ENCODE results near the gene HDAC4.

Gene HDAC4

DNA sequence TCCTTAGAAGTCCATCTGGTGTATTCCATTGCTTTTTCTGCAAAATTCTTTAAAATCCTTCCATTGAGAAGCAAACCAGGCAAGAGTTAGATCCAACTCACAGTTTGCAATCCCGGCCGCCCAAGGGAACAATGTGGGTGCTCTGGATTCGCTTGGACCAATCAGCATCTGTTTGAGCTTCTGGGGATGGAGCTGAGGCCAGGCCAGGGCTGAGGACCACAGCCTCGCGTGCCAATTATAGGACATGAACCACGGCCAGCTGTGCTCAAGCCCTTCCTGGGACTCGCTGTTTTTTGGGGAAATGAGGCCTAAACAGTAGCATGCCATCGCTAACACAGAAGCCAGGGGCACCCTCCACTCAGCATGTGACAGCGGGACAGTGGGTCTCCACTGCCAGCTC, 270.8 kb downstream of the HDAC4 start:
- DNase-seq, result no peak

DNA sequence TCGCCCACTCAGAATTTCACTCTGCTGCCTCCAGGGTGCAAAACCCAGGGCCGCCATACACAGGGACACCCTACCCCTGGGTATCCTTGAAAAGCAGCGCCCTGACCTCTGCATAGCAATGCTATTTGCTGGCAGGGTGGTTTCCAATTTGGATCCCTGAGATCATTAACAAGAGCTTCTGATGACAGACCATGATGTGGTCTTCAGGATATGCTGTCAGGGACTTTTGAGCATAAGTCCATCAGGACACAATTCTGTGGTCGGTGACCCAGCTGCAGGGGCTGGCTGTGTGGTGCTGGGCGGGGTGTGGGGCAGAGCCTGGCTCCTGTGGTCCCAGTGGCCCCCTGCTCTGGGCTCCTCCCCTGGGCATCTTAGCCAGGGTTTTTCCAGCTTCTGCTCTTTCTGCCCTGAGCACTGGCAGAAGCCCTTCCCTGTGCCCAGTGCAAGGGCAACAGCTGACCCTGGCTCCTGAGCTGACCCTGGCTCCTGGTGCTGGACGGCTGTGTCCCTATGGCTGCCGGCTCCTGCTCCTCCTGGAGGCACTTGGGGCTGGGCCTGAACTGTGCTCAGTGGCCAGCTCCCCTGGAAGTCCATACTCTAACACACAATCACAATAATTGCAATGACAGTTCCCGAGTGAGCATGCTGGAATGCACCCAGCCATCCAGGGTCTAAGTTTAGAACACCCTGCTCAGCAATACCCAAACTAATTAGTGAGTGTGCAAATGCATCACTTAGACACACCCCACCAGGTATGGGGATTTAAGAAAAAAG, 271.5 kb downstream of the HDAC4 start:
- DNase-seq, result no peak

DNA sequence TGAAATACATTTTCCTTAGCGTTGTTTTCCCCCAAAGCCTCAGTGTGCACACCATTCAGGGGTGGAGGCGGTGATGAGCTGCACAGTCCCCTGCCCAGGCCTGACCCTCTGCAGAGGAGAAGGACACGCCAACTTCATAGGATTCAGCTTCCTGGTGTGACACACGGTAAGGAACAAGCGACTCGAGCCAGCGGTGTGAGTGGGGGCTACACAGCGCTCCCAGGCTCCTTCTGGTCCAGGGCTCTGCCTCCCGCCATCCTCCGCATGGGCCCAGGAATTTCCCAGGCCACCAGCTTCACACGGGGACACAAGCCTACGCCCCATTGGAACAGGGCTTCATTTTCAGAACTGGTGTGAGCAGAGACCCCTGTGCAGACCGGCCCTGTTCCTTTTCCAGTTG, 272.1 kb downstream of the HDAC4 start:
- no peak for DNase-seq

DNA sequence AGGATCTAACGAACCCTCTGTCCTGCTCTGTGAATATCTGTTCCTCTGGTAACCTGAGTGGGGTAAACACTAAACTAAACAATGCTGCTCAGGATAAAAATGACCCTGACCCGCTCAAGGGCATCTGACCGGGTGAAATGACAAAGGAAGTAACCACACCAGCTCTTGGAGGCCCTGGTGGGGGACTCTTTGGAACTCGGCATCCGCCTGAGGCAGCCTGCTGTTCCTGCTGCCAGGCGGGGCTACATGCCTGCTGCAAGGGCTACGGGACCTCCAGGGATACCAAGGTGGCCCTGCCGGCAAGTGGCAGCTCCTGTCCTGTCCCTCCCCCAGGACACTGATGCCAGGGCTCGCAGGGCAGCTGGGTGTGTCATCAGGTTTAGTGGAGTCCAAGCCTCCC, 273.3 kb downstream of the HDAC4 start:
- DNase-seq, result no peak

DNA sequence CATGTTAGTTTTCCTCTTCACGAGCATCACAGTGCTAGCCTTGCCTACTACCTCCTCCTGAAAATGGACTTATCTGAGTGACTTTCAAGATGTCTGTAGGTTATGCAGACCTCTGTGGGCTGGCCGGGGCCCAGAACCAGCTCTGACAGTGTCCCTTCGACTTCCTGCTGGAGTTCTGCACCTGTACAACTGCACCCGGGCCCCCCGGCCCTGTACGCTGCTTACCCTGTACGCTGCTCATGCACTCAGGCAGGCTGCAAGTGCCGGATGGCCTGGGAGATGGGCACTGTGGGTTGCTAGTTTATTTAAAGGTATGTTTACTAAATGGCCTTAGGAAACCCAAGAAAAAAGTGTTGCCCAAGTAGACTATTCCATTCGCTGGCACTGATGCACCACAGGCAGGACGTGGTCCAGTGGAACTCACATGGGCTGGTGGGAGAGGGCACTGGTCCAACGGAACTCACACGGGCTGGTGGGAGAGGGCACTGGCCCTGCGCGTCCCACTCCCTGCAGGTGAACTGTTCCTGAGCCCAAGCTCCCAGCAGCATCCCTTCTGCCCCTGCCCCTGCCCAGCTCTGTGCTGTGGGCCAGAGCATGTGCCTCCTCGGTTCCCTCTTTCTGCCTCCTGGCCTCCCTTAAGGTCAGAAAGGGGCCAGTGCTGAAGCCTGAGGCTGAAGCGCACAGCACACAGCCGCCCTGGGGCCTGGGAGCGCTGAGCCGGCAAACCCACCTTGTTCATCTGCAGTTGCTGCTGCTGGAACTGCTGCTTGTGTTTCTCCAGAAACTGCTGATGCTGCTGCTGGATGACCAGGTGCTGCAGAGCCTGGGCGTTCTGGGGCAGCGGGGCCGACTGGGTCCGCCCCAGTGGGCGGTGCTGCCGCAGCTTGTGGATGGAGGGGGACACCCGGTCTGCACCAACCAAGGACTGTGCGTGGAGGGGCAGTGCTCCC, 274.8 kb downstream of the HDAC4 start:
- DNase-seq, result no peak

DNA sequence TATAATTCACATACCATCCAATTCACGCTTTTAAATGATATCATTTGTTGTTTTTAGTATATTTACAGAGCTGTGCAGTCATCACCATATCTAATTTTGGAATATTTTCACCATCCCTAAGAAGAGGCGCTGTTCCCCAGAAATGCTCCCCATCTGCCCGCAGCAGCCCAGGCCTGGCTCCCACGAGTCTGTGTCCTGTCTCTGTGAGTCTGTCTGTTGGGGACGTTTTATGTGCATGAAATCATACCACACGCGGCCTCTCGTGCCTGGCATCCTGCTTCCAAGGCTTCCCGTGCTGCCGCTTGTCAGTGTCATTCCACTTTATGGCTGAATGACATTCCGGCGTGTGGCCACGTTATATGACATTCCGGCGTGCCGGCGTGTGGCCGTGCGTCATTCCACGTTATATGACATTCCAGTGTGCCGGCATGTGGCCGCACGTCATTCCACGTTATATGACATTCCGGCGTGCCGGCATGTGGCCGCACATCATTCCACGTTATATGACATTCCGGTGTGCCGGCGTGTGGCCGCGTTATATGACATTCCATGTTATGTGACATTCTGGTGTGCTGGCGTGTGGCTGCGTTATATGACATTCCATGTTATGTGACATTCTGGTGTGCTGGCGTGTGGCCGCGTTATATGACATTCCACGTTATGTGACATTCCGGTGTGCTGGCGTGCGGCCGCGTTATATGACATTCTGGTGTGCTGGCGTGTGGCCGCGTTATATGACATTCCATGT, 276.5 kb downstream of the HDAC4 start:
- DNase-seq, result no peak

DNA sequence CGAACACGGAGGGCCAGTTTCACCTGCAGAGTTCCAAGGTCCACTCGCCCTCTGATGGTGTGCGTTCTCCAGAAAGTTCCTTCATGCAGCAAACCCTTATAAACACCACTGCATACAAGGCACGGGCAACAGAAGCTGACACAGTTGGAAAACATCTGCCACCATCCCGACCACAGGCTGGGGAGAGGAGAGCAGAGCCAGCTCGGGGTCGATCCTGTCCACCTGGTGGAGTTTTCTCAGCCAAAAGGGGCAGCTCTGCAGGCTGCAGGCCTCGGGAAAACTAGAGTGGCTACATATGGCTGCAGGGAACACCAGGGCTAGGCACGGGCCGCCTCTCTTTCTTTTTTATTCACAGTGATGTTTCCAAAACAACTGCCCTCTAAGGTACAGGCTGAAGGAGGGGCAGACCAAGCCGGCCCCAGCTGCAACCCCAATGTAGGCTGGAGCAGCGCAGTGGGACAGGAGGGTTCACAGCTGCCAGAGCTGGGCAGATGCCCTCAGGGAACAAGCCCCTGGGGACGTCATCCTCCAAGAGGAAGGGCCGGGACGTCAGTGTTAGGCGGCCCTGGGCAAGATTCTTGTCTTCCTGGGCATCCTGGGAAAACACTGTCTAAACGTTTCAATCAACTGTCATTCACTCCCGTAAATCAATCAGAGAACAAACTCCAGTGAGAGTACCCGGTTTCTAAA, 278.3 kb downstream of the HDAC4 start:
- DNase-seq, result no peak

DNA sequence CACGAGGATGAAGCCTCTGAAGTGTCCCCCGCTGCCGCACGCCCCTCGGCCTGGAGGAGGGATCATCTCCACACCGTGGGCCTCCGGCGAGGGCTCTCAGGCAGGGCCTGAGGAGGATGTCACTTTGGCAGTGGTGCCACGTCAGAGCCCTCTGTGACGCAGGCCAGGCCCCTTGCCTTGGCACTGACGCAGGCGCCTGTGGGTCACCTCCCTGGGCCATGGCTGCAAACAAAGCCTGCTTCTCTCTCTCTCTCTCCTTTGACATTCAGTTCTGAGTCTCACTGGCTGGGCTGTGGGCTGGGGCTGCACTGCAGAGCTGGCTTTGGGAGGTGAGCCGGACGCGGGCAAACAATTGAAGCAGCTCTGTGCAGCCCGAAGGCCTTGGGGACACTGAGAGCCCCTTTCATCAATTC, 279.2 kb downstream of the HDAC4 start:
- no peak for DNase-seq

DNA sequence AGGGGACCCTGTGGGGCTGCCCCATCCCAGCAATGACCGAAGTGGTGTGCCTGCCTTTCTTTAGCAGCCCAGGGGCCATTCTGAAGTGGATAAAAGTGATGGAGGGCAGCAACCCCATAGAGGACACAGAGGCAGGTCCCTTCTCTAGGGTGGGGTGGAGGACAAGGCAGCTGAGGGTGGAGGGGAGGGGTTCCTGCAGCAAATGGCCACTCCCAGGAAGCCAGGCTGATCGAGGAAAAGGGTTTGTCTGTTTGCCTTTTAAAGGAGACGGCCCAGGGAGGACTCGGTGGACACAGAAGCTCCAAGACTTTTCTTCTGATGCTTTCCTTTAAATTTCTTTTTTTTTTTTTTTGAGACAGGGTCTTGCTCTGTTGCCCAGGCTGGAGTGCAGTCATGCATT, 280.2 kb downstream of the HDAC4 start:
- no peak for DNase-seq

DNA sequence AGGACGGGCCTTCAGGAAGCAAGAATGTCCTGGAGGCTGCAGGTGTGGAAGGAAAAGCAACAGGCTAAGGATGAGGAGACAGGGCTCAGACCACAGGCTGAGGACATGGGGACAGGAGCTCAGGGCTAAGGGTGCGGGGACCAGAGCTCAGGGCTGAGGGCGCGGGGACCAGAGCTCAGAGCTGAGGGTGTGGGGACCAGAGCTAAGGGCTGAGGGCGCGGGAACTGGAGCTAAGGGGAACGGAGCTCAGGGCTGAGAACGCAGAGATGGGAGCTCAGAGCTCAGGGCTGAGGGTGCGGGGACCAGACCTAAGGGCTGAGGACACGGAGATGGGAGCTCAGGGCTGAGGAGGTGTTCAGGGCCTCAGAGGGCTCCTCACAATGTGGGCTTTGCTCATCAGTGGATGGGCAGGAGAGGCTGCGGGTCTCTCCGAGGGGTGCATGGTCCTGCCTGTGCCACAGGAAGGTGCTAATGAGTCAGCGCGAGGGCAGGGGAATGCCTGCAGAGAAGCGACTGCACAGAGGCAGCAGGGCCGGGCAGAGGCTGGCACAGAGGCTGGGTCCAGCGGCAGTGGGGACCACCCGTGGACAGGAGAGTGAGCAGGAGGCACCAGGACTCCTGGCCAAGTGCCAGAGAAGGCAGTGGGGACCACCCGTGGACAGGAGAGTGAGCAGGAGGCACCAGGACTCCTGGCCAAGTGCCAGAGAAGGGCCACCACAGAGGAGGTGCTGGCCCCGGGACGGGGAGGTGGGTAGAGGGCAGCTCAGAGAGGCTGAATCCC, 281.3 kb downstream of the HDAC4 start:
- no peak for DNase-seq

DNA sequence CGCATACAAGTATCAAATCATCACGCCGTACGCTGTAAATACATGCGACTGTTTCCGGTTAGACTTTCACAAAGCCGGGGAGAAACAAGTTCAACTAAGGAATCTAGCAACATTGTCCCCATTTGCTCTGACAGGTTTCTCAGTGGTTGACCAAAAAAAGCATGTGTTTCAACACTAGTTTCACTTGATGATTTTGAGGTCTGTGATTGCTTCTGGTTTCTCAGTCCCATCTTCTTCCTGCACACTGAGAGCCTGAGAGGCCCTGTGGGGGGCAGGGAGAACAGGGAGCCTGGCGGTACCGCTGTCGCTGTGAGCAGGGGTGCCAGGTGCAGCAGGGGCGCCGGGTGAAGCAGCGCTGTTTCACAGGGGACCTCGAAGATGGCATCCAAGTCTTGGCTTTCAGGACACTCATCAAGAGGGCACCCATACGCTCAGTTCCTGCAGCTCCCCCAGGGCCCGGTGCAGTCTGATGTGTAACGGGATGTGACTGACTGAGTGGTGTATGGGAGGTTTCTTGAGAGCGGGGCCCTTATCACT, 282.1 kb downstream of the HDAC4 start:
- DNase-seq, result no peak

DNA sequence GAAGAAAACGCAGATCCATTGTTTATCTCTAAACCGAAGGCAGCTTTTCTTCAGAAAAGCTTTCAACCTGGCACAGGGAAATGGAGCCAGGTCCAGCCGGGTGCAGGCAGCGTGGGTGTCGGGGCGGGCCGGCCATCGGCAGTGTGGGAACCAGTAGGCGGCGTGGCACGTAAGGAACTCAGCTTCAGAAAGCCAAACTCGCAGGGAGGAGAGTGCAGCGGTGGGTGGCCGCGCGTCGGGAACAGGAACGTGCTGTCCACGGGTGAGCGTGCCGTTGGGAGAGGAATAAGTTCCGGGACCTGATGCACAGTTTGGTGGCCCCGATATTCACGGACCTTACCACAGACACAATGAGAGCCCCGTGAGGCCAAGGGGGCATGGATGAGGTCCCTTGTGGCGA, 282.6 kb downstream of the HDAC4 start:
- DNase-seq, result no peak

DNA sequence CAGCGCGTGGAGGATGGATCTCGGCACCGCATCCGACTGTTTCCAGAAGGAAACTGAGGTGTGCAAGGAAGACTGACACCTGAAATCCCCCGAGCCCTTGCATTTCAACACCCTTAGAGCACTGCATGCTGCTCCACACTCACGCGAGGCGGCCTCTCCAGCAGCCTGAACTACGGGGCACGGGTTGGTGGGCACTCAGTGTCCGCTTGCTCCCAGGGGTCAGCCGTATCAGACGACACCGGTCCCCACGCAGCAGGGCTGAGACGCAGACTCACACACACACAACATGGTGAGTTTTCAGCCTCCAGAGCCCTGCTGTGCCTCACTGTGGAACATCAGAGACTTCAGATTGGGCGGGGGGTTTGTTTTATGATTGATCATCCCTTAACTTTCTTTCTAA, 283.0 kb downstream of the HDAC4 start:
- DNase-seq, result no peak

DNA sequence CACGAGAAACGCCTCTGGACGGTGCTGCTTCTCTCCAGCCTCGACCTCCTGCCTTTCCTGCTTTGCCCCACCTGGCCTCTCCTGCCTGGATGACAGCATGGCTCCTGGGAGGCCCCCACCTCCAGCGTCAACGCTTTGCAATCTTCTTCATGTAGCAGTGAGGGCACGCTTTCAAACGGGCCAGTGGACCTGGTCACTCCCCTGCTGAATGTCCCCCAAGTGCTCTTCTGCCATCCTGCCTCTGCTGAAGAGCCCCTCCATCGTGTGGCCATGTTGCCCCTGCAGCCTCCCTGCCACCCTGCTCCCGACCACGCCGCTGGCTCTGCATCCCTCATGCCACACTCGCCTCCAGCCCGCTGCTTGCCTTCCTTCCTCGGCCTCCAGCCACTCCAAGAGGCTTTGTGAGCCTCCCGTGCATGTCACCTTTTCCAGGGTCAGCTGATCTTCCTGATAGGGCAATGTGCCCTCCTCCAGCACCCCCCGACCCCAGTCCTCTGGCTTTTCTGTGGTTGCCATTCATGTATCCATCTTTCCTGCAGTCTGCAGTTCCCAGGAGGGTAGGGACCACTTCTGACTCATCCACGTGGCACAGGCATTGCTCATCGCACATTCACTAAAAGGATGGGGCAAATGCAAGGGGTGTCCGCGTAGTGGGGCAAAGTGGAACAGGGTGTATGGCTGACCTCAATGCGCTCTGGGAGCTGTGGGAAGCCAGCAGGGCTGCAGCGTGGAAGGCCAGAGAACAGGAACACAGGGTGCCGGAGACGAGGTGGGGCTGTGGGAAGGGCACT, 284.2 kb downstream of the HDAC4 start:
- no peak for DNase-seq

DNA sequence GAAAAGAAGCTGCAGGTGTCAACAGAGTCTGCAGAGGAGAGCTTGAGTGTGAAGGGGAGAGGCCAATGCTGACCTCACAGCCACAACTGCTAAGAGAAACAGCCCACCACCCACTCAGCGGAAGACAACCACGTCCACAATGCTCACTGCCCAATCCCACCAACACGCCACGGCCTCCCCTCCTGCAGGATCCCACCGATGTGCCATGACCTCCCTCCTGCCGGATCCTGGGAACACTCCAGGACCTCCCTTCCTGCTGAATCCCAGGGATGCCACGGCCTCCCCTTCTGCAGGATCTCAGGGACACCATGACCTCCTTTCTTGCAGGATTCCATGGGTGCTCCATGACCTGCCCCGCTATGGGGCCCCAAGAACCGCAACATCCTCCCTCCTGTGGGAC, 285.2 kb downstream of the HDAC4 start:
- DNase-seq, result no peak

DNA sequence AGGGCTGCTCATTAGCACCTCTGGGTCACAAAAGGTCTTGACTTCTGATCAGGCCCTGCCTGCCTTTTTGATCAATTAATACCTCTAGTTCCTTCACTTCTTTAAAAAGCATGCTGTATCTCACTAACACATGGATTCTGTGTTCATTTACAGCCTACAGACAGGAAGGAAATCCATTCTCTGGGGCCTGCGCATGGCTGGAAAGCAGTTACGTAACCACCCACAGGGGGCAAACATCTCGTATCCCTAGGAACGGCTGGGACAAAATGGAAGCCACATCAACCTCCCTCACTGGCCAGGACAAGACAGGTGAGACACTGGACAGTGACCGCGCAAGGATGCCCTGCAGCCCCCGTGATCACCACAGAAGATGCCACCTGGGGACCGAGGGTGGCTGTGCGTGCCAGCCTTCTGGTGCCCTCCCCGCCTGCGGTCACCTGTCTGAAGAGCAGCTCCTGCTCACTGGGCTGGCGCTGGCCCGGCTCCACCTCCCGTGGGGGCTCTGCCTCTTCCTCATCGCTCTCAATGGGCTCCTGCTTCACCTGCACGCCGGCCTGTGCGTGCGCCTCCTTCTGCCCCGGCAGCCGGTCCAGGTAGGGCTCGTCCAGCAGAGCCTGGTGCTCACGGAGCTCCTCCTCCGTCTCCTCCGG, 286.1 kb downstream of the HDAC4 start:
- no peak for DNase-seq

DNA sequence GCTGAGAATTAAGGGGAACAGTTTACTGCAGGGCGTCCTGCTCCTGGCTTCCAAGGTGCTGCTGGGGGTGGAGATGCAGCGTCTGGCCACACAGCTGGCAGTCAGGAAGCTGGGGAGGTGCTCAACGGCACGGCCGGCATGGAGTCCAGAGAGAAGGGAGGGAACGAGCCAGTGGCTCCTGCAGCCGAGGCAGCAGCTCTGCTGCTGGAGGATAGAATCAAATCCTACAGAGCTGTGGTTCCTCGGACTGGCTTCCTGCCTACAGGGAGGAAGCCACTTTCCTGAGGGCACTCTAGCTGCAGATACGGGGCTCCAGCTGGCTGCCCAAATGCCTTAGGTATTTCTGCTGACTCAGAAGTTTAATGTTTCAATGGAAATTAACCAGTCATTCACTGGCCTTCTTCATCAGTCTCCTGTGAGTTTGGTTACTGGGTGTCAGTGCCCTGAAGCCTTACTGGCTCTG, 286.7 kb downstream of the HDAC4 start:
- DNase-seq, result no peak

DNA sequence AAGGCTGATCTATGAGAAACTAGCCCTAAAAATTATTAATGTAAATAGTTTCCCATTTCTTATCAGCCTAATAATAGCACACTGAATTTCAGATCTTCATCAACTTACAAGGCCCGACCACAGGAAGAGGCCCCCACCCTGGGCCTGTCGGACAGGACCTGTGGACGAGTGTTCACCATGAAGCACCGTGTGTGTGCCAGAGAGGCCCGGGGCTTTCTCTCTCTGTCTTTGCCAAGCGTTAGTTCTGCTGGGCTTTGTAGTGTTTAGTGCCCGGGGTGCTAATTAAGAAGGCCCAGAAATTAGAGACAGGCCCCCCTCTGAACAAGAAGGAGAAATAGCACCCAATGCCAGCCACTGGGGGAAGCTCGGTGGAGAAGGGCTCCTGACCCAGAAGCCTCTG, 287.2 kb downstream of the HDAC4 start:
- DNase-seq, result no peak

DNA sequence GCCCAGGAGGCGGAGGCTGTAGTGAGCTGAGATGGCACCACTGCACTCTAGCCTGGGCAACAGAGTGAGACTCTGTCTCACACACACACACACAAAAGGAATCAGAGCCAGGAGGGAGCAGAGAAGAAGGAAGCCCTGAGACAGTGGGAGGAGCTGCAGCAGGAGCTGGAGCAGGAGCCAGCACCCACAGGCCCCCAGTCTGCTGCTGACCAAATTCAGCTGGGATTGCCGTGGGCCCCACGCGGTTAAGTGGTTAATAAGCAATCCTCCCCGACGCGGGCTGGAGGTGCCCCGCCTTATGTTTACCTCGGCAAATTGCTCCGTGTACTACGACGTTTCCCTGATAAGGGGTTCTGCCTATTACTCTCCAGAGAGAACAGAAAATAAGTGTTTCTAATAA, 287.6 kb downstream of the HDAC4 start:
- DNase-seq, result no peak

DNA sequence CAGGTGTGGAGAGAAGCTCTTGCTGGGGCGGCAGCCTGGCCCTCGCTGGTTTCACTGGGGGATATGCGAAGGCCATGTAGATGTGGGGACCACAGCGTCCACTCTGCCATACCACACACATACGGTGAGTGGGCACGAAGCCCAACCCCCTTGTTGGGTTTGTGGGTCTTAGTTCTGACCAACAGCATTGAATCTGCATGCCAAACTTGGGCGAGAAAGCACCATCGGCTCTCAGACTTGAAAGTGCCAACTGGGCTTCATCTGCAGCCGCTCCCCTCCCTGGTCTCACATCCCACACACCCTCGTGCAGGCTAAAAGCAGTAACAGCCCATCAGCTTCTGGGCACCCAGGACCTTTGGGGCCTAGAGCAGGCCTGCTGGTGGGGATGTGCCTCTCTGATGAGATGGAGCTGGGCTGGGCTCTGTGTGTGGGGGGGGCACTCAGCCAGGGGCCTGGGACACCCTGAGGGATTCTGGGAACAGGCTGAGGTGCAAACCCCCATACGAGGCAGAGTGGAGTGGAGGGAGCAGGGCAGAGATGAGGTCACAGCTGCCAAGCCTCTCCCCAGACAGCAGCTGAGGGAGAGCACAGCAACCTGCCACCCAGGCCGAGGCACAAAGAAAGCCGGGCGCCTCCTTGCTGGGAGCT, 288.6 kb downstream of the HDAC4 start:
- no peak for DNase-seq
